ENCODE measurements around the gene TAPT1.
"Not testable (repeated sequence)": the region's sequence is repeated elsewhere in the genome, so short reads cannot be mapped to it uniquely, and the experiment has no call there.

TAPT1 gene

DNA sequence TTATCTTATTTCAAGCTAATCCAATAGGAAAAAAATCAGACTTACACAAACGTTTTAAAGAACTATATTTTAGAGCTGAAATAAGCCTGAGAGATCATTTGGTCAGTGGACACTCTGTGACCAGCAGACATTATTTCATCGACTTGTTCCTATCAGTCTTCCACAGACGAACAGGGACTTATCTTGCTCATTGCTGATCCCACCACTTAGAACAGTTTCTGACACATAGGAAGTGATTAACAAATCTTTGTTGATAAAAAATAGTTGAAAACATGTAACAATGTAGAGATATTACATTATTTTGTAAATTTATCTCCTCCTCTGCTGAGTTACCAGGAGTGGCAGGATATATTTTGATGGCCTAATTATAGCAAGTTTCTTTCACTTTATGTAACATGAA, 65.8 kb downstream of the TAPT1 start:
- Histone ChIP-seq H3K4me1 (ENCODE audit: control insufficient read depth in 1 of 2, insufficient read depth in 2 of 2, low read length in 2 of 2) (peaks cover 27 to 39% of the 10 kb centered on the region in 2 donors), H3K9ac (ENCODE audit: low read depth in 1 of 2, low read length in 2 of 2) (peak overlapping the region in 1 of 2 donors; percentile 2), H3K27ac (ENCODE audit: low read depth, low read length) (no peak overlapping the region), H3K36me3 (ENCODE audit: control insufficient read depth in 1 of 2, insufficient read depth in 2 of 2, low read length in 2 of 2) (peaks cover 12 to 29% of the 10 kb centered on the region in 2 donors), H3K27me3 (ENCODE audit: control insufficient read depth in 1 of 2, insufficient read depth in 2 of 2, low read length in 2 of 2) (no peaks in the 10 kb centered on the region), H3K4me3 (ENCODE audit: low read depth in 1 of 2, low read length in 2 of 2) (no peak overlapping the region), H3K9me3 (ENCODE audit: control insufficient read depth in 1 of 2, low read length in 2 of 2) (no peaks in the 10 kb centered on the region)

DNA sequence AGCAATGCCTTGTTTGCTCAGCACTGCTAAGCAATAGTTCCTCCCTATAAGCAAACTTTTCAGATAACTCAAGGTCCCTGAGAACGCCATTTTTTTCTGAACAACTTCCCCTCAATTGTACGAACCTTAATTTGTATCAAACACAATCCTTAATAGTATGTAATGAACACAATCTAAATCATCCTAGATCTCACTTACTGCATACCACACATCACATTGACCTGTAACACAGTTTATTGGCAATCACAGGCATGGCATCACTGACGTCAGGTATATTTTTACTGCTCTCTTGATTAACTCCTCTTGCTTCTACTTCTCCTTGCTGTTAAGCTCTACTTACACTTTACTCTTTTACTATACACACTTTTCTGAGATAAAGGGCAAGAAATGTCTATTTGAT, 67.0 kb downstream of the TAPT1 start:
- no peak overlapping the region for H3K4me3 ChIP-seq (ENCODE audit: low read depth in 1 of 2, low read length in 2 of 2)
- H3K36me3 ChIP-seq (ENCODE audit: control insufficient read depth in 1 of 2, insufficient read depth in 2 of 2, low read length in 2 of 2), result peaks cover 3 to 20% of the 10 kb centered on the region in 2 donors
- no peaks in the 10 kb centered on the region for H3K27me3 ChIP-seq (ENCODE audit: control insufficient read depth in 1 of 2, insufficient read depth in 2 of 2, low read length in 2 of 2)
- peaks cover 27 to 39% of the 10 kb centered on the region in 2 donors for H3K4me1 ChIP-seq (ENCODE audit: control insufficient read depth in 1 of 2, insufficient read depth in 2 of 2, low read length in 2 of 2)
- no peaks in the 10 kb centered on the region for H3K9me3 ChIP-seq (ENCODE audit: control insufficient read depth in 1 of 2, low read length in 2 of 2)
- no peak overlapping the region for H3K9ac ChIP-seq (ENCODE audit: low read depth in 1 of 2, low read length in 2 of 2)
- no peak overlapping the region for H3K27ac ChIP-seq (ENCODE audit: low read depth, low read length)

DNA sequence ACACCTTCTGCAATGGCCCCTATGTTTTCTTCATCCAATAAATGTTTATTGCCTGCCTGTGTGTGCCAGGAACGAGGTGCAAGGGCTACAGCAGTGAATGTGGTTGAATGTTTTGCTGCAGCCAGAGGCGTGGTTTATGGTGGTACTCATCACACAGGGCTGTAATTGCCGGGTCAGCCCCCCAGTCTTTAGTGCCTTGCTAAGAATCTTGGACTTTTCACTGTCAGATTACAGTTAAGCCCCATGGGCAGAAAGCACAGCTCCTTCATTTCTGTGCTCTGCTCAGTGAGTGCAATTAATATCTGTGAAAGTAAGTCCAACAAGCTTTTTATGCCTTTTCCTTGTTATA, 67.8 kb downstream of the TAPT1 start:
- H3K9ac ChIP-seq (ENCODE audit: low read depth in 1 of 2, low read length in 2 of 2), result no peak overlapping the region
- no peaks in the 10 kb centered on the region for H3K9me3 ChIP-seq (ENCODE audit: control insufficient read depth in 1 of 2, low read length in 2 of 2)
- H3K36me3 ChIP-seq (ENCODE audit: control insufficient read depth in 1 of 2, insufficient read depth in 2 of 2, low read length in 2 of 2), result peaks cover 0 to 12% of the 10 kb centered on the region in 2 donors
- peaks cover 27 to 39% of the 10 kb centered on the region in 2 donors for H3K4me1 ChIP-seq (ENCODE audit: control insufficient read depth in 1 of 2, insufficient read depth in 2 of 2, low read length in 2 of 2)
- H3K4me3 ChIP-seq (ENCODE audit: low read depth in 1 of 2, low read length in 2 of 2), result peak overlapping the region; percentile 16 to 33
- H3K27ac ChIP-seq (ENCODE audit: low read depth, low read length), result peak overlapping the region; percentile 30
- no peaks in the 10 kb centered on the region for H3K27me3 ChIP-seq (ENCODE audit: control insufficient read depth in 1 of 2, insufficient read depth in 2 of 2, low read length in 2 of 2)

DNA sequence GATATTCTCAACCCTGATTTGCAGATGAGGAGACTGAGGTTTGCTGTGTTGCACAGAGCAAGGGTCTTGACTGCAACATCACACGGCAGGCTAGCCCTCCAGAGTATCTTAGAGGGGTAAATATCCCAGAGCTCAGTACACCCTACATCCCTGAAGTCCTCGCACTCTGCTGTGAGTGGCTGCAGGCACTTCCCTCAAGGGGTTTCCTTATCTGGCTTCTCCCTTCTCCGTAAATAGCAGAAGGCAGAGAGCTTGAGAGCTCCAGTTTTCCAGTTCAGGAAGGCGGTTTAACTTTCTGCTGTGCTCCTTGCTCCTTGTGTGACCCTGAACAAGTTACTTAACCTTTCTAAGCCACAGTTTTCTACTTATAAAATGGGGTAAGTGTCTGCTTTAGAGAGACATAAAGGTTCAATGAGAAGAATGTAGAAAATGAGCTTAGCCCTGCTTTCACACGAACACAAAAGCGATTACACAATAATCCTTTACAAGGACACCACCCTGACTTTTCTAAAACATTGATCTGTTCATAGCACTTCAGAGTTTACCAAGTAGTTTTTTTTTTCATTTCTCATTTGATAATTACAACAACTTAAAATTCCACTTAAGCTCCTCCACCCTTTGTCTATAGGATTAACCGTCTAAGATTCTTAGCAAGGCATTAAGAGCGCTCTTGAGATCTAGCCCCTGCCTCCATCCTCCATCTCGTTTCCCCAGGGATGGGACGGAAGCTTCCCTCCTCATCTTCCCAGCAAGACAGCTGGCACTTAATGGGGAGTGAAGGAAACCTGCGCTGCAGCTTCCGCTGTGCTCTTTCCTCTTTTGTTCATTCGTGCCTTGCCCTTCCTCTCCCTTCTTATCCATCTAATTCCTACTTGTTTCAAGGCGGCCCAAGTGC, 68.4 kb downstream of the TAPT1 start:
- Histone ChIP-seq H3K4me3 (ENCODE audit: low read depth in 1 of 2, low read length in 2 of 2) (peak overlapping the region in 1 of 2 donors; percentile 16), H3K9me3 (ENCODE audit: control insufficient read depth in 1 of 2, low read length in 2 of 2) (no peaks in the 10 kb centered on the region), H3K36me3 (ENCODE audit: control insufficient read depth in 1 of 2, insufficient read depth in 2 of 2, low read length in 2 of 2) (peaks cover 0 to 6% of the 10 kb centered on the region in 2 donors), H3K27me3 (ENCODE audit: control insufficient read depth in 1 of 2, insufficient read depth in 2 of 2, low read length in 2 of 2) (no peaks in the 10 kb centered on the region), H3K4me1 (ENCODE audit: control insufficient read depth in 1 of 2, insufficient read depth in 2 of 2, low read length in 2 of 2) (peaks cover 27 to 39% of the 10 kb centered on the region in 2 donors), H3K9ac (ENCODE audit: low read depth in 1 of 2, low read length in 2 of 2) (peak overlapping the region in 1 of 2 donors; percentile 13), H3K27ac (ENCODE audit: low read depth, low read length) (peak overlapping the region; percentile 7)

DNA sequence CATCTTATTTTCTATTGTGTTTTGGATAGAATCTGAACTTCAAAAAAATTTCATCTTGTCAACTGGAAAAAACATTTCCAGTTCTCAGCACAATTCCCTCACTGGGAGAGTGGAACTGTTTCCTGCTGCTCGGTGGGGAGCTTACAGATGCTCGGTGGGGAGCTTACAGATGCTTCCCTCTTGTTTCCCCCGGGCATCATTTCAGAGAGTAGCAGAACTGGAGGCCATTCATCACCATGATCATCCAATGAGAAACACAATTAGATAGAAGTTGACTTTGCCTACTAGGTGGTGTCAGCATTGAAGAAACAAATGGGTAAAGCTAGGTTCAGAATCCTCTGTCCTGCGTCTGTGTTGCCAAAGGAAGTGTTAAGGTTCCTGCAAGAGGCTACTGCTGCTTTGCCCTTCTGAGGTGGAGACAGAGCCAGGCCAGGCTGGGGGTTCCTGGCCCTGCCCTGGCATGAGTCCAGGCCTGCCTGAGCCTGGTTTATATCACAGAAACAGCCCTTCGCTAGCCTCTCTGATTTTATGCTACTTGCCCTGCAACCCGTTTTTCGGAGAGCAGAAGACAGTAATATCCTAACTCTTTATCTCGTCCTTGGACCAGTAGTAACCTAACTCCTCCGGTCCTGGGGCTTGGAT, 70.6 kb downstream of the TAPT1 start:
- Histone ChIP-seq H3K36me3 (ENCODE audit: control insufficient read depth in 1 of 2, insufficient read depth in 2 of 2, low read length in 2 of 2) (no peaks in the 10 kb centered on the region), H3K4me1 (ENCODE audit: control insufficient read depth in 1 of 2, insufficient read depth in 2 of 2, low read length in 2 of 2) (peaks cover 27 to 30% of the 10 kb centered on the region in 2 donors)

DNA sequence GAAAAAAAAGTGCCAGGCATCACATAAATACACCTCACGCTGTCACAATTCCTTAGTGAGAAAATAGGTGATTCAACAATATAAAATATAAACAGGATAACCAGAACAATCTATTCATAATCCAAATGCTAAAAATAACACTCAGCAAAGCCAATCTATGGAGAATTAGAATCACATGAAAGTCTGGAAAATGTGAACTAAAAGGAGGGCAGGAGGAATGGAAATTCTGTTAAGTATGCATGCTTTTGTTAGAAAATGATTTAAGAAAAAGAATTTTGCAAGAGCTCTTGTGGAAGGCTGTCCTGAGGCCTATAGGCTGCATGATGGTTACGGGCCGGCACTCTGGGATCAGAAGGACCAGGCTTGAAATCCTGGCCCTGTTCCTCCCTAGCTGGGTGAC, 71.8 kb downstream of the TAPT1 start:
- Histone ChIP-seq H3K27ac (ENCODE audit: low read depth, low read length) (no peak overlapping the region), H3K9me3 (ENCODE audit: control insufficient read depth in 1 of 2, low read length in 2 of 2) (no peaks in the 10 kb centered on the region), H3K27me3 (ENCODE audit: control insufficient read depth in 1 of 2, insufficient read depth in 2 of 2, low read length in 2 of 2) (no peaks in the 10 kb centered on the region), H3K4me1 (ENCODE audit: control insufficient read depth in 1 of 2, insufficient read depth in 2 of 2, low read length in 2 of 2) (peaks cover 19 to 20% of the 10 kb centered on the region in 2 donors), H3K9ac (ENCODE audit: low read depth in 1 of 2, low read length in 2 of 2) (no peak overlapping the region), H3K4me3 (ENCODE audit: low read depth in 1 of 2, low read length in 2 of 2) (no peak overlapping the region), H3K36me3 (ENCODE audit: control insufficient read depth in 1 of 2, insufficient read depth in 2 of 2, low read length in 2 of 2) (no peaks in the 10 kb centered on the region)

More for the DNA sequence above, 70.6 kb downstream of the TAPT1 start:
- Histone ChIP-seq H3K27ac (ENCODE audit: low read depth, low read length) (no peak overlapping the region), H3K9ac (ENCODE audit: low read depth in 1 of 2, low read length in 2 of 2) (no peak overlapping the region), H3K27me3 (ENCODE audit: control insufficient read depth in 1 of 2, insufficient read depth in 2 of 2, low read length in 2 of 2) (no peaks in the 10 kb centered on the region), H3K9me3 (ENCODE audit: control insufficient read depth in 1 of 2, low read length in 2 of 2) (no peaks in the 10 kb centered on the region), H3K4me3 (ENCODE audit: low read depth in 1 of 2, low read length in 2 of 2) (no peak overlapping the region)

DNA sequence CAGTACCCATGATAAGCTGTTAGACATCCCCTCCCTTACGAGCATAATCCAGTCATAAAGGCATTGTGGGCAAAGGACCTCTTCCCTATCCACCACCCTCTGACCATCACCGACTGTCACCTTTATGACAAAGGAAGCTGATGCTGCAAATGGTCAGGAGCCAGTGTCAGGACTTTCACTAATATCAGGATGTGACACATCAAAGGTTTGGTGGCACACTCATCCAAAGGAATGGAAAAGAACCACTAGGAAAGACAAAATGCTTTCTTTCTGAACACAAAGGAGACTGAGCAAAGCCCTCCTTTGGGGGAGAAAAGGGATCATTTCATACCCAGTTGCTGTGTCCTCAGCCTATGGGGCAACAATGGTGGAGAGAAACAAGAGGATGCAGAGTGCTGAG, 75.6 kb downstream of the TAPT1 start:
- Histone ChIP-seq H3K27me3 (ENCODE audit: control insufficient read depth in 1 of 2, insufficient read depth in 2 of 2, low read length in 2 of 2) (no peaks in the 10 kb centered on the region), H3K27ac (ENCODE audit: low read depth, low read length) (no peak overlapping the region), H3K9me3 (ENCODE audit: control insufficient read depth in 1 of 2, low read length in 2 of 2) (peaks cover 0 to 5% of the 10 kb centered on the region in 2 donors), H3K4me1 (ENCODE audit: control insufficient read depth in 1 of 2, insufficient read depth in 2 of 2, low read length in 2 of 2) (no peaks in the 10 kb centered on the region), H3K4me3 (ENCODE audit: low read depth in 1 of 2, low read length in 2 of 2) (no peak overlapping the region), H3K9ac (ENCODE audit: low read depth in 1 of 2, low read length in 2 of 2) (no peak overlapping the region), H3K36me3 (ENCODE audit: control insufficient read depth in 1 of 2, insufficient read depth in 2 of 2, low read length in 2 of 2) (no peaks in the 10 kb centered on the region)

DNA sequence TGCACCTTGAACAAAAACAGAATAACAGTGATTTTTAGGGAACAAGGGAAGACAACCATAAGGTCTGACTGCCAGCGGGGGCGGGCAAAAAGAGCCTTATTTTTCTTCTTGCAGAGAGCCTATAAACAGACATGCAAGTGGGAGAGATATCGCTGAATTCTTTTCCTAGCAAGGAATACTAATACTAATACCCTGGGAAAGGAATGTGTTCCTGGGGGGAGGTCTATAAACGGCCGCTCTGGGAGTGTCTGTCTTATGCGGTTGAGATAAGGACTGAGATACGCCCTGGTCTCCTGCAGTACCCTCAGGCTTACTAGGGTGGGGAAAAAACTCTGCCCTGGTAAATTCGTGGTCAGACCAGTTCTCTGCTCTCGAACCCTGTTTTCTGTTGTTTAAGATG, 81.4 kb downstream of the TAPT1 start:
- Histone ChIP-seq H3K4me1 (ENCODE audit: control insufficient read depth in 1 of 2, insufficient read depth in 2 of 2, low read length in 2 of 2) (peaks cover 28 to 32% of the 10 kb centered on the region in 2 donors), H3K9me3 (ENCODE audit: control insufficient read depth in 1 of 2, low read length in 2 of 2) (peaks cover 4 to 23% of the 10 kb centered on the region in 2 donors)
- H3K36me3 ChIP-seq (ENCODE audit: control insufficient read depth in 1 of 2, insufficient read depth in 2 of 2, low read length in 2 of 2); H3K9ac ChIP-seq (ENCODE audit: low read depth in 1 of 2, low read length in 2 of 2); H3K4me3 ChIP-seq (ENCODE audit: low read depth in 1 of 2, low read length in 2 of 2); H3K27ac ChIP-seq (ENCODE audit: low read depth, low read length); H3K27me3 ChIP-seq (ENCODE audit: control insufficient read depth in 1 of 2, insufficient read depth in 2 of 2, low read length in 2 of 2): not testable (repeated sequence)

DNA sequence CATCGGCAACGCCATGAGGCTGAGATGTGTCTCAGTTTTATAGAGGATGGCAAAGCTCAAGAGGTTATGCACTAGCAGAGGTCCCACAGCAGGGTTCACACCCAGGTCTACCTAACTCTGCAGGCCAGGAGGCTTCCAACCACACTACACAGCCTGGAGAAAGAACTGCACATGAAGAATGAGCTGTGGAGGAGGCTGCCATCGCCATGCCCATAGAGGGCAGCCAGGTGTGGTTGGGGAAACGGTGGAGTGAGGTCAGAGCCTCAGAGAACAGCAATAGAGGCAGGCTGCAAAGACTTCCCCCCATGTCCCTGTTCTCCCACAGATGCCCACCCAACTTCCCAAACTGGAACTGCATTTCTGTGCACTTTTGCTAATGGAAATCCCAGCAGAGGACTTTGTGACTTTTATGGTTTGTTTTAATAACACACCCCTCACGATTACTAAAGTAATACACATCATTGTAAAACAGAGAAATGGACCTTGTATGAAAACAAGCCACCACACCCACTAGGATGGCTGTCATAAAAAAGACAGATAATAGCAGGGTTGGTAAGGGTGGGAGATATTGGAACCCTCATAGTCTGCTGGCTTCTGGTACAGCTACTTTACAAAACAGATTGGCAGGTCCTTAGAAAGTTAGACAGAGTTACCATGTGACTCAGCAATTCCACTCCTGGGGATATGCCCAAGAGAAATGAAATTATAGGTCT, 83.5 kb downstream of the TAPT1 start:
- peak overlapping the region; percentile 62 for H3K27ac ChIP-seq (ENCODE audit: low read depth, low read length)
- H3K4me3 ChIP-seq (ENCODE audit: low read depth in 1 of 2, low read length in 2 of 2), result peak overlapping the region; percentile 13 to 33
- no peaks in the 10 kb centered on the region for H3K36me3 ChIP-seq (ENCODE audit: control insufficient read depth in 1 of 2, insufficient read depth in 2 of 2, low read length in 2 of 2)
- H3K9ac ChIP-seq (ENCODE audit: low read depth in 1 of 2, low read length in 2 of 2), result no peak overlapping the region
- no peaks in the 10 kb centered on the region for H3K27me3 ChIP-seq (ENCODE audit: control insufficient read depth in 1 of 2, insufficient read depth in 2 of 2, low read length in 2 of 2)
- peaks cover 4 to 23% of the 10 kb centered on the region in 2 donors for H3K9me3 ChIP-seq (ENCODE audit: control insufficient read depth in 1 of 2, low read length in 2 of 2)
- H3K4me1 ChIP-seq (ENCODE audit: control insufficient read depth in 1 of 2, insufficient read depth in 2 of 2, low read length in 2 of 2), result peaks cover 35 to 43% of the 10 kb centered on the region in 2 donors

DNA sequence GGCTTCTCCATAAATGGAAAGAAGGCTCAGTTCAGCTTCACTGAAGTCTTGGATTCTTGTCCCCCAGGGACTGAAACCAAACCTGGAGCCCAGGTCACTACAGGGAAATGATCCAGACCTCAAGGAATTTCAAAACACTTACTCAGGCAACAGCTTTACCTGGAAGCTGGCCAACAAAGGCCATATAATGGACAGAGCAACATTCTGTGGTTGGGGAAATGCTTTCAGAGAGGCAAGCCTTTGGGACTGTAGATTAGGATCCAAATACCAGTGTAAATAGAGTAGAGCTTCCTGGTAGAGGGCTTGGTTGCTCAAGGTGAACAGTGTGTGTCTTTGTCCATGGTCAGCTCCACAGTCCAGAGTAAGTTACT, 85.4 kb downstream of the TAPT1 start:
- Histone ChIP-seq H3K27ac (ENCODE audit: low read depth, low read length) (peak overlapping the region; percentile 60), H3K4me3 (ENCODE audit: low read depth in 1 of 2, low read length in 2 of 2) (peak overlapping the region in 1 of 2 donors; percentile 1), H3K9me3 (ENCODE audit: control insufficient read depth in 1 of 2, low read length in 2 of 2) (peaks cover 4 to 20% of the 10 kb centered on the region in 2 donors), H3K27me3 (ENCODE audit: control insufficient read depth in 1 of 2, insufficient read depth in 2 of 2, low read length in 2 of 2) (no peaks in the 10 kb centered on the region), H3K9ac (ENCODE audit: low read depth in 1 of 2, low read length in 2 of 2) (no peak overlapping the region), H3K4me1 (ENCODE audit: control insufficient read depth in 1 of 2, insufficient read depth in 2 of 2, low read length in 2 of 2) (peaks cover 35 to 43% of the 10 kb centered on the region in 2 donors), H3K36me3 (ENCODE audit: control insufficient read depth in 1 of 2, insufficient read depth in 2 of 2, low read length in 2 of 2) (no peaks in the 10 kb centered on the region)
